ENCODE data around the gene TTLL5.
A peak's percentile ranks its signal among the peaks of the same experiment; 100 is the strongest.

Gene TTLL5

DNA sequence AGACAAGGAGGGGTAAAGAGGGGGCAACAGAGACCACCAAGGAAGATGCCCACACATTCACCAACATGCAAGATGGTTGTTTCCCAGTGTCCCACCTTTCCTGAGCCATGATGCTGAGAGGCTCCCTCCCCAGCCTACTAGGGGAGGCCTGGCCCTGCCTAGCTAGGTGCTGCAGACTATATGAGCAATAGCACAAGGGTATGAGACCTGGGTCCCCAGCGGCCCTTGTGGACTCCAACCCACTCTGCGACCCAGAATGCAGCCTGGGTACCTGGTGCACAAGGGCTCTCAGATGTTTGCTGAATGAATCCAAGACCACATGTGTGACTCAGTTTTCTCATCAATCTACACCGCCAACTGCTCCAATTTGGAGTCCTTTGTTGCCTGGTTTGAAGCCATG is 306.8 kb downstream of the TTLL5 start:
- DNase-seq (ENCODE audit: low read depth), result no peak

DNA sequence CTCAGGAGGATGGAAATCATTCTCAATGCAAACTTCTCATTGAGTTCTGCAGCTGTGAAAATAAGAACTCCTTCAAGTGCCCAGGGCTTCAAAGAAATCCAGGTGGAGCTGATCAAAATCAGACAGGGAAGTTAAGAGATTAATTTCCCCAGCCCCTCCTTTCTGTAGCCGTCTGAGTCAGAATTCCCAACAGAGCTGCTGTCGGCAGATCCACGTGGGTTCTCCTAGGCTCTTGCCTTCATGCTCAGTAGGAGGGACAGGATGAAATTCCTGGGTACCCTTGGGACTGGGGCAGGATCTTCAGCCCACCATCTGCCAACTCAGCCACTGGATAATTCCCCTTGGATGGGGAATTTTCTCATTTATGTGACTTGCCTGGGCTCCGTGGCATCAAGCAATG is 307.4 kb downstream of the TTLL5 start:
- DNase-seq (ENCODE audit: low read depth), result no peak

DNA sequence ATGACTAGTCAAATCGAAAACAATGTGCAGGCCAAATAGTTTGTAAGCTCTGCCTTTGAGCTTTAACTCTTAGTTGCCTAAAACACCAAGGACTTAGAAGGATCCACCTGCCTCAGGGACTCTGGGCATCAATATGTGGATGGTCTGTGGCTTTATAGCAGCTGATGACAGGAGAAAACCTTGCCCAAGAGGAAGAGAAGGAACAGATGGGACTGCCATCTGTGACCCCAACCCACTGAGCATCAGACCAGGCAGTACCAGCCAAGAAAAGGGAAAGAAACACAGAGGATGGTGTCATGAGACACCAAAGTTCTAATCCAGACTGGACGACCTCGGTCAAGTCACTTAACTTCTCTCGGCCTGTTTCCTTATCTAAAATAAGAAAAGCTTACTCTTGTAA is 308.1 kb downstream of the TTLL5 start:
- no peak for DNase-seq (ENCODE audit: low read depth)

GRCh38 chr14:75969891-75970290 is 308.8 kb downstream of the TTLL5 start:
- DNase-seq (ENCODE audit: low read depth), result no peak

DNA sequence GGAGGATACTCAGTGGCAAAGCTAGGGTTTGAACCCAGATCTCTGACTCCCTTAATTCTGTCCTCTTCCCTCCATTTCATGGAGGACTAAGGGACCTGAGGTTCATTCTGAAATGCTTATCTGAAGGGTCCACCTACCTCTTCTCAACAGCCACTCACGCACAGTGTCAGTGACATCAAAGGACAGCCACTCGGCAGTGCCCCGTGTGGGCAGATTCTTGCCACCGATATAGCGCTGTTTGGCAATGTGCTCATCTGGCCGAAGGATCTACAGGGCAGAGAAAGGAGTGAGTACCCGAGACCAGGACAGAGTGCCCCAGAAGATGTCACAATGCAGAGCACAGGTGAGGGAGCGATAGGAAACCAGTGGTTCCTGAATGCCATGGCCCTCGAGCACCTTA is 309.9 kb downstream of the TTLL5 start:
- no peak for DNase-seq (ENCODE audit: low read depth)

DNA sequence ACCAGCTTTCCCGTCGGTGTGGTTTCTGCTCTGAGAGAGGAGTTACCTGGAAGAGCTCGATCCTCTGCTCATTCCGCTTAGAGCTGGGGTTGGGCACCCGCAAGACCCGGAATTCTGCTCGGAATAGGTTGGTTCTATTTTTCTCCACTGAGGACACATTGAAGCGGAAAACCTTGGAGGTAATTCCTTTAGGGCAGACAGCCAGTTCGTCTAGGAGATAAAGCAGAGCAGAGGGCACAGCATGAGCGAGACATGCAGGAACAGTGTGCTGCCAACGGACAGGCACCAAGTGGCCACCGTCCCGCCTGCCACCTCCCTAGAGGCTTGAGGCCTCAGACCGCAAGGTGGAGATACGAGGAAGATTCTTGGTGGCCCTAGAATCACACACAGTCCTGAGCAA is 310.5 kb downstream of the TTLL5 start:
- no peak for DNase-seq (ENCODE audit: low read depth)

GRCh38 chr14:75972801-75973421 is 311.9 kb downstream of the TTLL5 start:
- no peak for DNase-seq (ENCODE audit: low read depth)

DNA sequence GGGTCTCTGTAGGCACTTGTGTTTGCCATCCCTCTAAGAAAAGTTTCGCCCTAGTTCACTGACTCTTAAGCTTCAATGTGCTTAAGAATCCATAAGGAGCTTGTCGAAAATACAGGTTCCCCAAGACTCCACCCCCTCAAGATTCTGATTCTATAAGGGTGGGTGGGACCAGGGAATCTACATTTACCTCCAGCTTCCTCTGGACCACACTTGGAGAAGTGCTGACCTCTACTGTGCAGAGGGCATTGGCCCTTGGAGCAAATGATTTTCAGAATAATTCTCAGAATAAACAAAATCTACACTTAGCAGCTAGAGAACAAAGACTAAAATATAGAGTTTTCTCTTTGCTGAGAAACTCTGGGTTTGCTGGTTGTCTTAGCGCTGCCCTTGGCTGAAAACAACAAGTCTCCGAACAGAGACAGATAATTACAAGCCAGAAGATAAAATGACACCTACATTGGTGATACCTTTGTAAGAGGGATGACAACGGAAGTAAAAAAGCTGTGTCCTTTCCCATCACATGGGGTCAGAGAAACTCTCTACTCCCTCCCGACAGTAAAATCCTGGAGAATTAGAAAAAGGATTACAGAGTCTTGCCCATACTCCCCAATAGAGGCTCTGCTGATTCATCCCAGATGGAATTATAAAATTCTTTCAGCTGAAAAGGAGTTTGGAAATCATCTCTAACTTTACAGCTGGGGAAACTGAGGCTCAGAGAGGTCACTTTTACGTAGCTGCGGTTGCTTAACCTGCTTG is 316.0 kb downstream of the TTLL5 start:
- DNase-seq (ENCODE audit: low read depth), result no peak

GRCh38 chr14:75977582-75977943 is 316.5 kb downstream of the TTLL5 start:
- DNase-seq (ENCODE audit: low read depth), result no peak

- no peak for DNase-seq (ENCODE audit: low read depth)
Measured at GRCh38 chr14:75978249-75978731, 317.2 kb downstream of the TTLL5 start.

- DNase-seq (ENCODE audit: low read depth), result no peak
Measured at GRCh38 chr14:75979071-75979571, 318.1 kb downstream of the TTLL5 start.

GRCh38 chr14:75979648-75980565 is 318.9 kb downstream of the TTLL5 start:
- DNase-seq (ENCODE audit: low read depth), result no peak

- no peak for DNase-seq (ENCODE audit: low read depth)
Measured at GRCh38 chr14:75980856-75981255, 319.8 kb downstream of the TTLL5 start.

- no peak for DNase-seq (ENCODE audit: low read depth)
Measured at GRCh38 chr14:75981426-75982265, 320.6 kb downstream of the TTLL5 start, which contains the start of gene TGFB3. TSS of gene TGFB3 (minus strand) at chr14:75981995. CDS start at chr14:75980893, 1,102 bp downstream.

GRCh38 chr14:75982266-75983018 is 321.4 kb downstream of the TTLL5 start:
- peak; percentile 45 for DNase-seq (ENCODE audit: low read depth)

GRCh38 chr14:75983019-75983358 is 321.9 kb downstream of the TTLL5 start:
- DNase-seq (ENCODE audit: low read depth), result no peak

DNA sequence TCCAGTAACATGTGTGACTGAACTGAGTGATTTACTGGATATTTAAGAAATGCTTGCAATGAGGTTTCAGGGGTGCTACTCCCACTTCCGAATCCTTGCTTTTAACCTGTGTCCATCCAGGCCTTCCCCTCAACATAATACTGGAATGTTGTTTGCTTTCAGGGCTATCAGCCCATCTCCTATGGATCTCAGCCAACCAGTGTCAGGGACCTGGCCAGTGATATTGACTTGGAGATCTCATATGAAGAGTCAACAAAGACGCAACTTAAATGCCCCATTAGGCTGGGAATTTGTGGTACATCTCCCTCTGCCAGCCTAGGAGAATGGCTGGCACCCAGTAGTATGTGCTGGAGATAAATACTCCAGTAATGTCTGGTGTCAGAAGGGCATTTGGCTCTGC is 323.6 kb downstream of the TTLL5 start:
- no peak for DNase-seq (ENCODE audit: low read depth)

DNA sequence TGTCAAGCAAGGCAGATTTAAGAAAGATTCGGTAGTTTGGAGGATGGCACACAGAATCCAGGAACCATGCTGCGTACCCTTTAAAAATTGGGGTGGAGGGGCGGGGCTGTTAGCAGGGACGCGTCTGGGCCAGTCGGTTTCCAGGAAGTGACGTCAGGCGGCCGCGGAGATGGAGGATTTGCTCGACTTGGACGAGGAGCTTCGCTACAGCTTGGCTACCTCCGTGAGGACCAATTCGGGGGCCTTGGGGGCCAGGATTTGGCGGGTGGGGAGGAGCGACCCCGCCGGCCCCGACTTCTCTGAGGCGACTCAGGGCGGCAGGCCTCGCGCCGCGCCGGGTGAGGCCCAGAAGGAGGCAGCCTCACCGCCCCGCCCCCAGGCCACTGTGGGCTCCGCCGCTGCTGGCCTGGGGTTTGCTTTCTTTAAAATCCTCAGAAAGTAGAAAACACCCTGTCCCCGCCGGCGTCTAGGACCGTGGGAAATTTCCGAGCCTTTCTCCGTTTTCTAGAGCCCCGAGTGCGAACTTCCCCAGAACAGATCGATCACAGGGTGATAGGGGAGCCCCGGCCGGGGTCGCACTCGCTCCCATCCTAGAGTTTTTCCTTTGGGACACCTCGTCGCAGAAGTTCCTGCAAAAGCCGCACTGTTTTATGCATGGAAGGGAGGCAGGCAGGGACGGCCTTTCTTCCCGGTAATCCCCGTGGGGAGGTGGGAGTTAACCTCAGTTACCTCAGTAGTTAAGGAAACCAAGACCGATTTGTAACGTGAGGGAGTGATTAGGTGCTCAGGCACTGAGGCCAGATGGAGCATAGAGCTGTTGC is 324.8 kb downstream of the TTLL5 start, which contains the start of gene IFT43:
IFT43 (plus strand) TSS at position 146 of the 821 bp plus-strand sequence; CDS start at position 170, 24 bp downstream.
- peak; percentile 77 for DNase-seq (ENCODE audit: low read depth)

GRCh38 chr14:75986439-75986765 is 325.4 kb downstream of the TTLL5 start:
- DNase-seq (ENCODE audit: low read depth), result no peak

Measured in stimulated activated CD8-positive, alpha-beta memory T cell treated with anti-CD3 and anti-CD28 coated beads, Interleukin-15, amount 100 ng/mL, for 24 hours (primary cell).